C4-2B (cell line): ENCODE results near the gene CDC20.

Source experiments
- H3K27ac ChIP-seq: fragments of 450-650 bp; 2 replicates; pipeline ENCODE4 v1.5.1; 2017
- CTCF ChIP-seq: fragments of 450-650 bp; conservative IDR thresholded peaks from 2 replicates; pipeline ENCODE4 v1.5.1; 2017; ENCODE audit warnings: mild to moderate bottlenecking
- ZFX ChIP-seq: fragments of 450-650 bp; IDR thresholded peaks from 2 replicates; pipeline ENCODE4 v1.6.1; 2017

The CDC20 gene

DNA sequence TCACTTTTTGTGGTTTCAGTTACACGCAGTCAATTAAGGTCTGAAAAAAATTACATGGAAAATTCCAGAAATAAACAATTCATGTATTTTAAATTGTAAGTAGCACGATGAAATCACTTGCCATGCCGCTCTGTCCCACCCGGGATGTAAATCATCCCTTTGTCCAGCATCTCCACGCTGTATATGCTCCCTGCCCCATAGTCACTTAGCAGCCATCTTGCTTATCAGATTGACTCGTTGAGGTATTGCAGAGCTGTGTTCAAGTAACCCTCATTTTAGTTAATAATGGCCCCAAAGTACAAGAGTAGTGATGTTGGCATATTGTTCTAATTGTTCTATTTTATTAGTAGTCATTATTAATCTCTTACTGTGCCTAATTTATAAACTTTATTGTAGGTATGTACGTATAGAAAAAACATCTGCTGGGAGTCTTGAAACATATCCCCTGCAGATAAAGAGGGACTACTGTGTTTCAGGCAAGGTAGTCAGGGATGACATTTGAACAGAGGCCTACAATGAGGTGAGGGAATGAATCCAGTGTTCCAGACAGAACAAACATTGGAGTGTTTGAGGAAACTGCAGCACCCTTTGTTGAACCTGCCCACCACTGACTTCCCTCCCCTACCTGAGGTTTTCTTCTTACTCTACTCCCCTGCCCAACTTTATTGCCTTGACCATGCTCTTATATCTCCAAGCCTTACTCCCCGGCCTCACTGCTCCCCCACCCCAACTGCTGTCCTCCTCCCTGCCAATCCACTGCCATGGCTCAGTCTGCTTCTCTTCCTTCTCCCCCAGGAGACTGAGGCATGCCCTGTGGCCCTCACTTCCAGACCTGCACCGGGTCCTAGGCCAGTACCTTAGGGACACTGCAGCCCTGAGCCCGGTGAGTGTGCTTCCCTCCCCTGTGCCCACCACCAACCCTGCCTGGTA lies 7.1 kb upstream of the CDC20 start:
- TF ChIP-seq ZFX (no peak), CTCF (no peak)
- H3K27ac ChIP-seq, result peak overlapping the region; percentile 21

DNA sequence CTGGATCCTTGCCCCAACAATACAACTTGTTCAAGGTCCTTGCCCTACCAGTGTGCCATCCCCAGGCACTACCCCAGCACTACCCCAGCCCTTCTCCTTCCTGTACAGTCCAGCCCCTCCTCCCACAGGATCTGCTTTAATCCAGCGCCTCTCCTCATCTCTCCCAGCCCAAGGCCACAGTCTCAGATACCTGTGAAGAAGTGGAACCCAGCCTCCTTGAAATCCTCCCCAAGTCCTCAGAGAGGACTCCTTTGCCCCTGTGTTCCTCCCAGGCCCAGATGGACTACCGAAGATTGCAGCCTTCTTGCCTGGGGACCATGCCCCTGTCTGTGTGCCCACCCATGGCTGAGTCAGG lies 6.5 kb upstream of the CDC20 start:
- H3K27ac ChIP-seq, result peak overlapping the region; percentile 21
- TF ChIP-seq CTCF (no peak), ZFX (no peak)

- no peak for TF ChIP-seq CTCF
- TF ChIP-seq ZFX, result no peak
Measured at GRCh38 chr1:43352881-43353280, 5.9 kb upstream of the CDC20 start.

GRCh38 chr1:43354471-43354870 lies 4.3 kb upstream of the CDC20 start:
- no peak for TF ChIP-seq ZFX
- TF ChIP-seq CTCF, result no peak
- no peak overlapping the region for H3K27ac ChIP-seq

More at GRCh38 chr1:43352881-43353280, 5.9 kb upstream of the CDC20 start:
- no peak overlapping the region for H3K27ac ChIP-seq

DNA sequence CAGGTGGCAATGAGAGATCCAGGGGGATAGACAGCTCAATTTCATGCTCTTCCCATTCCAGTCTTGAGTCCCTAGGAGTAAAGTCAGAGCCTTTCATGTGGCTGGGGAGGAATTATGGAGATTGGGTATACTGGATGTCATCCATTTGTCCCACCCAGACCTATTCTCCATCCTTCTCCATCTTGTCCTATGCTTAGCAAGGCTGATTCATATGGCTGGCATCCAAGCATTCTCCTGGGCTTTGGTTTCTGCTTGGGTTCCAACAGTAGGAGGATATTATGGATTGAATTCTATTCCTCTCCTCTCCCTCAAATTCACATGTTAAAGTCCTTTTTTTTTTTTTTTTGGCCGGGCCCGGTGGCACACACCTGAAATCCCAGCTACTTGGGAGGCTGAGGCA lies 3.8 kb upstream of the CDC20 start:
- no peak for TF ChIP-seq ZFX
- TF ChIP-seq CTCF, result no peak

GRCh38 chr1:43357251-43357650 lies 1.5 kb upstream of the CDC20 start:
- TF ChIP-seq CTCF (no peak), ZFX (no peak)
- peak overlapping the region; percentile 91; the same call in 1 of the 2 replicates for H3K27ac ChIP-seq

More for the DNA sequence above, 3.8 kb upstream of the CDC20 start:
- H3K27ac ChIP-seq, result no peak overlapping the region

- TF ChIP-seq ZFX (0 out of 2 replicates have a peak, but pooled peaks have one; percentile 20), CTCF (peak; percentile 77)
- peak overlapping the region; percentile 91 for H3K27ac ChIP-seq
Measured at GRCh38 chr1:43358121-43358745, 548 bp upstream of the CDC20 start.
